Stimulated activated CD4-positive, alpha-beta T cell treated with anti-CD3 and anti-CD28 coated beads, Interleukin-2, amount 100 ng/mL, for 48 hours (primary cell): ENCODE data around the gene ZFHX2.
A peak's percentile ranks its signal among the peaks of the same experiment; 100 is the strongest.

Experiments
- DNase-seq, 2 donors: peaks; one replicate each; pipeline ENCODE4 v3.0.0-alpha.2; 2020

ZFHX2 gene

GRCh38 chr14:23559010-23559925 is 7.7 kb upstream of the ZFHX2 start:
- DNase-seq, result peak; percentile 63 to 78

GRCh38 chr14:23558346-23559009 is 6.9 kb upstream of the ZFHX2 start:
- no peak for DNase-seq

- no peak for DNase-seq
Measured at GRCh38 chr14:23557946-23558345, 6.4 kb upstream of the ZFHX2 start.

GRCh38 chr14:23557521-23557920 is 6.0 kb upstream of the ZFHX2 start:
- DNase-seq, result no peak

DNA sequence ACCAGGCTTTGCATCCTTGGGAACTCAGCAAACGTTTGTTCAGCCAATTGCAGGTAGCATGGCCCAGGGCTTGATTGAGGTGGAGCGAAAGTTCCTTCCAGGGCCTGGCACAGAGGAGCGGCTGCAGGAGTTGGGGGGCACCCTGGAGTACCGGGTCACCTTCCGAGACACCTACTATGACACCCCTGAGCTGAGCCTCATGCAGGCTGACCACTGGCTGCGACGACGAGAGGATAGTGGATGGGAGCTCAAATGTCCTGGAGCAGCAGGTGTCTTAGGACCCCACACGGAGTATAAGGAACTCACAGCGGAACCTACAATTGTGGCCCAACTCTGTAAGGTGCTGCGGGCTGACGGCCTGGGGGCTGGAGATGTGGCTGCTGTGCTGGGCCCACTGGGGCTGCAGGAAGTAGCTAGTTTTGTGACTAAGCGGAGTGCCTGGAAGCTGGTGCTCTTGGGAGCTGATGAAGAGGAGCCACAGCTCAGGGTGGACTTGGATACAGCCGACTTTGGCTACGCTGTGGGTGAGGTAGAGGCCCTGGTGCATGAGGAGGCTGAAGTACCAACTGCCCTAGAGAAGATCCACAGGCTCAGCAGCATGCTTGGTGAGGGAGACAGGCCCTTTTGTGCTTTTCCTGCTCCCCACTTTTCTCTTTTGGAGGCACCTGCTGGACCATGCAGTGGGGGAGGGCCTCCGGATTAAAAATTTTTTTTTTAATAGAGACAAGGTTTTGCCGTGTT is 5.3 kb upstream of the ZFHX2 start:
- no peak for DNase-seq

GRCh38 chr14:23555882-23556699 is 4.5 kb upstream of the ZFHX2 start, which contains the start of gene THTPA:
TSS of gene THTPA (plus strand) at chr14:23556271. CDS start at chr14:23556758, 487 bp downstream.
- DNase-seq, result peak; percentile 84 to 87

DNA sequence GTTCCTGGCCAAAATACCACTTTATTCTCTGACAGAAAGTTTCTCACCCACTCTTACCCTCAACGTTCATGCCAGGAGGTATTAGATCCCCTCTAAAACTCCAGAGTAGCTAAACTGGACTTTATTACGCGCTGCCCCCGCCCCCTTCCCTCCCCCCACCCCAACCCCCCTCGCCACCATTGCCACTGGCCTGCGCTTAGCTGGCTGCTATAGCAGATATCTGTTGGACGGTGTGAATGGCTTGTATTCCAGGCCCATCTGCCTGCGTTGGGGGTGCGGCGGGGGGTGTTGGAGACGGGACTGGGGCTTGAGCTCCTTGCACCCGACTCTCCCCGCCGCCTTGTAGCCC is 3.9 kb upstream of the ZFHX2 start:
- no peak for DNase-seq

DNA sequence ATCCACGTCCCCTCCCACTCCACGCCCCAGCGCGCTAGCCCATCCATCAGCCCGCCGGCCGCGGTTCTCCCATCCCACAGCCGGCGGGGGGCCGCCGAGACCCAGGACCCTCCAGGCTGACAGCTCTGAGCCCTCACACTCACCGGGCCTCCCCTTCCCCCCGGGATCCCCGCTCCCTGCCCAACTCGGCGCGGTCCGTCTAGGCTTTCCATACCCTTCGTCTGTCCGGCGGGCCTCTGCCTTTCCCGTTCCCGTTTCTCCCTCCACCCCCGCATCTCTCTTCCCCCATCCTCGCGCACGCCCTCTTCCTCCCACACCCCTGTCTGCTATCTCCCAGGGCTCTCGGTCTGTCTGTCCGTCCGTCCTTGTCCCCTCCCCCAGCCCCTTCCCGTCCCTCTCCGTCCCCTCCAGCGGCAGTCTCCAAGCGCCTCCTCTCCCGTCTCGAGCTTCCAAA is 726 bp downstream of the ZFHX2 start:
- no peak for DNase-seq

DNA sequence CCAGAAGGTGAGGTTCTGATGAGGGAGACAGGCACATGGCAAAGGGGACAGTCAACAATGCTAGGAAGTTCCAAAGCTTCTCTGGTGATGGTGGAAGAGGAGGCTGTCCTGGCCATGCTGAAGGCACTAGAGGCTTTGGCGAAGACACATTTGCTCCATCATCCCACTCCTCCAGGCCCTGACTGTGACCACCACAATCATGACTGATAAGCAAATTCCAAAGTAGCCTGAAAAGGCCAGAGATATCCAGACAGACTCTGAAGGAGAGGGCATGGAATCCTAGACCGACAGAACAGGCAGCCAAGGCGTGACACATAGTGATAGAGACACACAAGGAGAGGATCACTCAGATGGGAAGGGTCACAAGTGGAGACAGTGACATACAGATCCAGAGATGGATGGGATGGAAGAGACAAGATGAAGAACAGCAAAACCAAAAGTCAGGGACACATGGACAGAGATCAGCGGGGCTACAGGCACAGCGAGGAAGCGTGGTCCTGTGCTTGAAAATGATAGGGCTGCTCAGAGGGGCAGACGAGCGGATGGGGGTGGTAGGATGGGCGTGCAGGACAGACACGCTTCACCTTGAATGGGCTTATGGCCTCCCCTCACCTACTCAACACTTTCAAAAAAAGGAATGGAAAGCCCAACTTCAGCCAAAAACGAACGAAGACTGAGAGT is 1.3 kb downstream of the ZFHX2 start:
- no peak for DNase-seq

DNA sequence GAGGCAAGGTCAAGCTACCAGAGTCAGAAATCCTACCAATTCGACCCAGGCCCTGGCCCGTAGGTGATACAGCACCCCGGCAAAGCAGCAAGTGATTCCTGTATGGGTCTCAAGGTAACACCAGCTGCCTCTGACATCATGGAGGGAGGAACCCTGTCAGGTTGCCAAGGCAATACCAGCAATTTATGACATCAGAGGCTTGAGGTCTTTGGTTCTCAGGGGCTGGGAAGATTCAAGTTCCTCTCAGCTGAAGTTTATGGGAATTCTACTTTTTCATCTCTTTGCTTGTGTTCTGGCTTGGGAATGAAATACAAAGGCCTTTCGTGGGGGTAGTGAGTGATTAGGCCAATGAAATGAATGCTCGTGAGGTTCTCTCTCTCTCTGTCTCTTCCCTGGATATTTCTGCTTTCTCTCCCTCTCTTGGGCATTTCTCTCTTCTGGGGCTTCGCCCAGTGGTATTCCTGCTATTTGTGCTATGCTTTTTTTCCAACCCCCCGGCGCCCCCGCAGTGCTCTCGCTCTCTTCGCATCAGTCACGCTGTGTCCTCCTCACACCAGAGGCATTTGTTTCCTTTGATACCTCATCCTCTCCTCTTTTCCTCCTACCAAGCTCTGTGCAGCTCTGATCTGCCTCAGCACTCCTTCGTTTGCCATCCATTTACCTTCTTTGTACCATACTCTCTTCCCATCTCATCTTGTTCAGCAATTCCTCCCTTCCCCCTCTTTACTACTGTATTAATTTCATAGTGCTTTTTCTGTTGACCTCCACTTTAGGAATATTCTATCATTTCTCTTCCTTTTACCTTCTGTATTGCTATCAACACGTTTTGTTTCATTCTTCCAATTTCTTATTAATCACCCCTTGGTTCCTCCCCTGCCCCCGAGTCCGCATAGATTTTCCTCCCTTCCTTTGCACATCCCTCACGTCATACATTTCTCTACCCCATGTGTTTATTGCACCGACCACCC is 2.9 kb downstream of the ZFHX2 start:
- DNase-seq, result no peak

DNA sequence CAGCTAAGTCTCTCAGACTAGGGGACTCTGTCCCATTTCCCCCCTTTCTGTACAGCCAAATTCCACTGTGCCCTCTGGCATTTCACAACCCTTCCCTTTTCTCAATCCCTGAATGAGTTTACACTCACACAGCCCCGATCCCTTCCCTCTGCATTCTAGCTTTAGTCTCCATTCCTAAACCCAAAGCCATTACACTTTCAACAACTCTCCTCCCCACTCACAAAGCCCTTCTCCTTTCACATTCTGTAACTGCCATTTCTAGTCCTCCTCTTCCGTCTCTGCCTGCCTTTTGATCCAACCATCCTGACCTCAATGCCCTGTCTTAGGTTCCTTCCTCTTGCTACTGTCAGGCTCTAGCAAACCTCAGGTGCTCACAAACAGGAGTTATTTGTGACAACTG is 3.6 kb downstream of the ZFHX2 start:
- no peak for DNase-seq

DNA sequence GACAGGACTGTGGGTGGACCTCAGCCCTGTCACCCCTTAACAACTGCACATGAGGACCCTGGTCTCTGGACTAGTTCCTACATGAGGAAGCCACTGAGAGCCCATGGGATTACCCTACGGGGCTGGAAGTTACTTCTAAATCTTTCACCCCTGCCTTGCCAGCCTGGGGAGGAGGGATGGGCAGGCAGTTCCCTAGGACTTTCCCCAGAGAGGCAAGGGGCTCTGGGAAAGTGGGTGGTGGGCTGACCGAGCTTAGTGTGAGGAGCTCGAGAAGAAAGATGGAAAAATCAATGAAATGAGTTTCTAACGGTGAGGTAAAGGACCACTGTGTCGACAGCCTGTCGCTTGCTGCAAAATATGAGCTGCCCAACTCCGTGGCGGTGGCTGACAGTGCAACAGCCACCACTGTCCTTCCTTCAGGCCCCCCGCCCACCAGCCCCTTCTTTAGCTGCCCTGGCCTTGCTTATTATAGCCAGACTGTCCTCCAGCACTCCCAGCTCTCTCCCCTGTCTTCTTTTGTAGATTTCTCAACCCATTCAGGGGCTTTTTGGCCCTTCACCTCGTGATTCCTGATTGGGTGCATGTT is 5.0 kb downstream of the ZFHX2 start:
- DNase-seq, result no peak

- DNase-seq, result no peak
Measured at GRCh38 chr14:23545740-23546365, 5.7 kb downstream of the ZFHX2 start.

- DNase-seq, result no peak
Measured at GRCh38 chr14:23544511-23545447, 6.8 kb downstream of the ZFHX2 start.

DNA sequence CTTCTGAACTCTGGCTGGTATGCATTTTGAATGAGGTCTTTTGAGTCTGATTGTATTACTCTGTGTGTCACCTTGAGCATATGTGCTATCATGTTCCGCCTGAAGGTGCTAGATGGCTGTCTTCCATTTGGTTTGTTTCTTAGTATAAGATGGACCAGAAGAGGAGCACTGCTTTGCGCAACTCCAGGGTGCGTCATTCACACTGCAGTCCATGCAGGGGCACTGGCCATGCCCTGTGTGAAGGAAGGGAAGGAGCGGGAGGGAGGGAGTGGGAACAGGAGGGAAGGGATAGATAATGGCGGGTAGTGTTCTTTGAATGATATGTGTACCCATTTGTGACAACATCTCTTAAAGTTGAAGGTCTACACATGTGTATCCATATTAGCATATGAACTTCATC is 8.2 kb downstream of the ZFHX2 start:
- no peak for DNase-seq

- no peak for DNase-seq
Measured at GRCh38 chr14:23542261-23542660, 9.3 kb downstream of the ZFHX2 start.

DNA sequence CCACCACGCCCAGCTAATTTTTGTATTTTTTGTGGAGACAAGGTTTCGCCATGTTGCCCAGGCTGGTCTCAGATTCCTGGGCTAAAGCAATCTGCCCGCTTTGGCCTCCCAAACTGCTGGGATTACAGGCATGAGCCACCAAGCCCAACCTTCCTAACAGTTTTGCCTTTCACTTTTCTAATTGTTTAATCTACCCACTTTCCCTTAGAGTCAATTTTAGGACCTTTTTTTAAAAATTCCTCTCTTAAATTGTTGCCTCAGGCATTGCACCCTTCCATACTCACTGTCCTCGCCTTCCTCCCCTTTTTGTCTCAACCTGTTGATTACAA is 11.5 kb downstream of the ZFHX2 start:
- DNase-seq, result no peak

- no peak for DNase-seq
Measured at GRCh38 chr14:23539248-23540140, 12.1 kb downstream of the ZFHX2 start.
